GM12878 (cell line): ENCODE results near the gene ZBTB21.

Source experiments
- CTCF ChIP-seq, 3 experiments: IDR thresholded peaks in 2 of 3; conservative IDR thresholded peaks in 1 of 3; 2 replicates each; pipeline ENCODE4 v1.5.1; 2011; ENCODE audit warnings: low read depth in 3 of 3, low read length in 3 of 3, mild to moderate bottlenecking in 3 of 3, control low read depth in 2 of 3, moderate library complexity in 2 of 3, inconsistent platforms in 1 of 3, mixed read lengths in 1 of 3; ENCODE audit not compliant: control insufficient read depth in 2 of 3, insufficient read depth in 1 of 3; ENCODE audit errors: extremely low read depth in 1 of 3
- EZH2 ChIP-seq: IDR thresholded peaks from 2 replicates; pipeline ENCODE4 v1.6.1; 2012; ENCODE audit warnings: low read depth, mild to moderate bottlenecking, control low read depth, inconsistent platforms, low read length, borderline replicate concordance; ENCODE audit not compliant: control insufficient read depth
- PML ChIP-seq: IDR thresholded peaks from 2 replicates; pipeline ENCODE4 v1.6.1; 2012; ENCODE audit warnings: low read length, inconsistent platforms
- TBL1XR1 ChIP-seq: IDR thresholded peaks from 2 replicates; pipeline ENCODE4 v1.6.1; 2012; ENCODE audit warnings: low read depth, low read length, improper control_type of control experiment

GRCh38 chr21:42019706-42020105, 9.5 kb upstream of the ZBTB21 start:
- TF ChIP-seq CTCF (IDR thresholded peaks at IDR 0.05 in 2 of 3, conservative IDR thresholded peaks at IDR 0.05 in 1 of 3; ENCODE audit: control insufficient read depth in 2 of 3, extremely low read depth in 1 of 3, insufficient read depth in 1 of 3, low read depth in 3 of 3, low read length in 3 of 3), result no peak
- no peak for TF ChIP-seq PML
- no peak for TF ChIP-seq EZH2
- TF ChIP-seq TBL1XR1, result no peak
